Ishikawa (cell line): ENCODE results near the gene INHBE.

Source experiments
- CEBPB ChIP-seq: IDR thresholded peaks from 2 replicates; pipeline ENCODE4 v1.6.1; 2012
- CREB1 ChIP-seq: IDR thresholded peaks from 2 replicates; pipeline ENCODE4 v1.6.1; 2012; ENCODE audit warnings: low read depth
- EGR1 ChIP-seq: IDR thresholded peaks from 2 replicates; pipeline ENCODE4 v1.6.1; 2012
- EP300 ChIP-seq: IDR thresholded peaks from 2 replicates; pipeline ENCODE4 v1.6.1; 2012; ENCODE audit warnings: borderline replicate concordance
- FOXM1 ChIP-seq: IDR thresholded peaks from 2 replicates; pipeline ENCODE4 v1.6.1; 2012; ENCODE audit warnings: low read depth, borderline replicate concordance
- NFIC ChIP-seq: IDR thresholded peaks from 2 replicates; pipeline ENCODE4 v1.6.1; 2012
- RAD21 ChIP-seq: IDR thresholded peaks from 2 replicates; pipeline ENCODE4 v1.6.1; 2012; ENCODE audit warnings: low read depth
- TAF1 ChIP-seq: IDR thresholded peaks from 2 replicates; pipeline ENCODE4 v1.6.1; 2012; ENCODE audit warnings: low read depth, mild to moderate bottlenecking
- TCF12 ChIP-seq: IDR thresholded peaks from 2 replicates; pipeline ENCODE4 v1.6.1; 2012; ENCODE audit warnings: low read depth
- TEAD4 ChIP-seq: IDR thresholded peaks from 2 replicates; pipeline ENCODE4 v1.6.1; 2012
- YY1 ChIP-seq: IDR thresholded peaks from 2 replicates; pipeline ENCODE4 v1.6.1; 2012; ENCODE audit warnings: low read depth
- ZBTB7A ChIP-seq: IDR thresholded peaks from 2 replicates; pipeline ENCODE4 v1.6.1; 2012; ENCODE audit warnings: low read depth
- TF ChIP-seq, protein P1 (sequence below): IDR thresholded peaks from 2 replicates; pipeline ENCODE4 v1.6.1; 2012
- TF ChIP-seq, protein P2 (sequence below): IDR thresholded peaks from 2 replicates; pipeline ENCODE4 v1.6.1; 2012; ENCODE audit warnings: low read depth, mild to moderate bottlenecking
- TF ChIP-seq, protein P3 (sequence below): IDR thresholded peaks from 2 replicates; pipeline ENCODE4 v1.6.1; 2012

INHBE gene

DNA sequence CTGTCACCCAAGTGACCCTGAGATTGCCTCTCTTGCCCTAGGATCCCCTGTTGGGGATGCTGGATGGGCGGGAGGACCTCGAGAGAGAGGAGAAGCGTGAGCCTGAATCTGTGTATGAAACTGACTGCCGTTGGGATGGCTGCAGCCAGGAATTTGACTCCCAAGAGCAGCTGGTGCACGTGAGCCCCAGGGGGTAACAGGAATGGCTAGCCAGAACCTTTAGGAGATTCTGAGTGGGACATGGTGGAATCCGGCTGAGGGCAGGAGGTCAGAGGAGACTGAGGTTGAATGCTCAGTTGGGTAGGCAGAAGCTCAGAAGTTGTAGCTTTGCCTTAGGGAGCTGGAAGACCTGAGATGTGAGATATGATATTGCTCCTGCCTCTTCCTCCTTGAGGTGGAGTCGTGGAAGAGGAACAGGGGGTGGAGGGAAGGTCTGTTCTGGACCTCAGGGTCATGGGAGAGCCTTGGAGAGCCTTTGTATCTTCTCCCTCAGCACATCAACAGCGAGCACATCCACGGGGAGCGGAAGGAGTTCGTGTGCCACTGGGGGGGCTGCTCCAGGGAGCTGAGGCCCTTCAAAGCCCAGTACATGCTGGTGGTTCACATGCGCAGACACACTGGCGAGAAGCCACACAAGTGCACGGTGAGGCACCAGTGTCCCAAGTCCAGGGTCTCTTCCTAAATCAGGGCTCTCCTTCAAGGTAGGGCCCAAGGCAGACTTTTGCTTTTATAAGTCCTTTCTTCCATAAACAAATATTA lies 10.8 kb downstream of the INHBE start:
- TF ChIP-seq YY1, result no peak
- no peak for TF ChIP-seq CREB1
- no peak for TF ChIP-seq TEAD4
- no peak for TF ChIP-seq FOXM1
- no peak for TF ChIP-seq ZBTB7A
- no peak for TF ChIP-seq TAF1
- no peak for TF ChIP-seq EP300
- TF ChIP-seq NFIC, result no peak
- TF ChIP-seq EGR1, result no peak
- TF ChIP-seq, protein P1, sequence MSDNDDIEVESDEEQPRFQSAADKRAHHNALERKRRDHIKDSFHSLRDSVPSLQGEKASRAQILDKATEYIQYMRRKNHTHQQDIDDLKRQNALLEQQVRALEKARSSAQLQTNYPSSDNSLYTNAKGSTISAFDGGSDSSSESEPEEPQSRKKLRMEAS, result no peak
- no peak for TF ChIP-seq RAD21
- TF ChIP-seq, protein P2, sequence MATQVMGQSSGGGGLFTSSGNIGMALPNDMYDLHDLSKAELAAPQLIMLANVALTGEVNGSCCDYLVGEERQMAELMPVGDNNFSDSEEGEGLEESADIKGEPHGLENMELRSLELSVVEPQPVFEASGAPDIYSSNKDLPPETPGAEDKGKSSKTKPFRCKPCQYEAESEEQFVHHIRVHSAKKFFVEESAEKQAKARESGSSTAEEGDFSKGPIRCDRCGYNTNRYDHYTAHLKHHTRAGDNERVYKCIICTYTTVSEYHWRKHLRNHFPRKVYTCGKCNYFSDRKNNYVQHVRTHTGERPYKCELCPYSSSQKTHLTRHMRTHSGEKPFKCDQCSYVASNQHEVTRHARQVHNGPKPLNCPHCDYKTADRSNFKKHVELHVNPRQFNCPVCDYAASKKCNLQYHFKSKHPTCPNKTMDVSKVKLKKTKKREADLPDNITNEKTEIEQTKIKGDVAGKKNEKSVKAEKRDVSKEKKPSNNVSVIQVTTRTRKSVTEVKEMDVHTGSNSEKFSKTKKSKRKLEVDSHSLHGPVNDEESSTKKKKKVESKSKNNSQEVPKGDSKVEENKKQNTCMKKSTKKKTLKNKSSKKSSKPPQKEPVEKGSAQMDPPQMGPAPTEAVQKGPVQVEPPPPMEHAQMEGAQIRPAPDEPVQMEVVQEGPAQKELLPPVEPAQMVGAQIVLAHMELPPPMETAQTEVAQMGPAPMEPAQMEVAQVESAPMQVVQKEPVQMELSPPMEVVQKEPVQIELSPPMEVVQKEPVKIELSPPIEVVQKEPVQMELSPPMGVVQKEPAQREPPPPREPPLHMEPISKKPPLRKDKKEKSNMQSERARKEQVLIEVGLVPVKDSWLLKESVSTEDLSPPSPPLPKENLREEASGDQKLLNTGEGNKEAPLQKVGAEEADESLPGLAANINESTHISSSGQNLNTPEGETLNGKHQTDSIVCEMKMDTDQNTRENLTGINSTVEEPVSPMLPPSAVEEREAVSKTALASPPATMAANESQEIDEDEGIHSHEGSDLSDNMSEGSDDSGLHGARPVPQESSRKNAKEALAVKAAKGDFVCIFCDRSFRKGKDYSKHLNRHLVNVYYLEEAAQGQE, result no peak
- TF ChIP-seq, protein P3, sequence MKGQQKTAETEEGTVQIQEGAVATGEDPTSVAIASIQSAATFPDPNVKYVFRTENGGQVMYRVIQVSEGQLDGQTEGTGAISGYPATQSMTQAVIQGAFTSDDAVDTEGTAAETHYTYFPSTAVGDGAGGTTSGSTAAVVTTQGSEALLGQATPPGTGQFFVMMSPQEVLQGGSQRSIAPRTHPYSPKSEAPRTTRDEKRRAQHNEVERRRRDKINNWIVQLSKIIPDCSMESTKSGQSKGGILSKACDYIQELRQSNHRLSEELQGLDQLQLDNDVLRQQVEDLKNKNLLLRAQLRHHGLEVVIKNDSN, result no peak
- TF ChIP-seq TCF12, result no peak
- no peak for TF ChIP-seq CEBPB

DNA sequence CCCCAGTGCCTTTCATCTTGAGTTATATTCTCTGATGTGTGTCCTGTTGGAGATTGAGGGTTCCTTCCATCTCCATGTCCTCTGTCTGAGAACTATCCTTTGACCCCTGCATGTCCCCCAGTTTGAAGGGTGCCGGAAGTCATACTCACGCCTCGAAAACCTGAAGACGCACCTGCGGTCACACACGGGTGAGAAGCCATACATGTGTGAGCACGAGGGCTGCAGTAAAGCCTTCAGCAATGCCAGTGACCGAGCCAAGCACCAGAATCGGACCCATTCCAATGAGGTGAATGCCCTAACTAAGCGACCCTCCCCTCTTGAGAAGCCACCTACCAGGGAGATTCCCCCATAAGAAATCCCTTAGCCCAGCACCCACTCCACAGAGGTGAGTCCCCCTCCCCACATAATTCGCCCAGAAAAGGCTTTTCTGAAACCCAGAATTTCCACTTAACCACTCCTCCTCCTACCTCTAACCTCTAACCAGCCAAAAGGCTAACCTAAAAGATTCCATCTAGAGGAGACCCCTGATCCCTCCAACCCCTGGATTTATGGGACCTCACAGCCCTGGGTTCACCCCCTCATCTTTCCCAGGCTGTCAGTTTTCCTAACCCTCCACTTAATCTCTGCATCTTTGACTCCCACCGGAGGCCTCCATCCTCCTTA lies 12.2 kb downstream of the INHBE start:
- TF ChIP-seq YY1, result no peak
- TF ChIP-seq EP300, result no peak
- no peak for TF ChIP-seq TCF12
- no peak for TF ChIP-seq CREB1
- TF ChIP-seq TAF1, result no peak
- TF ChIP-seq EGR1, result no peak
- no peak for TF ChIP-seq ZBTB7A
- TF ChIP-seq NFIC, result no peak
- TF ChIP-seq RAD21, result no peak

DNA sequence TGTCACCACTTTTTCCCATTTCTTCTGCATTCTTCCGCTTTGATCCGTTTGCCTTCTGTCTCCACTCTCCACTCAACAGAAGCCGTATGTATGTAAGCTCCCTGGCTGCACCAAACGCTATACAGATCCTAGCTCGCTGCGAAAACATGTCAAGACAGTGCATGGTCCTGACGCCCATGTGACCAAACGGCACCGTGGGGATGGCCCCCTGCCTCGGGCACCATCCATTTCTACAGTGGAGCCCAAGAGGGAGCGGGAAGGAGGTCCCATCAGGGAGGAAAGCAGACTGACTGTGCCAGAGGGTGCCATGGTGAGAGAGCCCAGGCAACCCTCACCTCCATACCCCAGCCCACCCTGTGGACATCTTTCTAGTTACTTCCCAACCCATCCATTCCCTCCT lies 12.8 kb downstream of the INHBE start:
- TF ChIP-seq FOXM1 (no peak), TCF12 (no peak)

DNA sequence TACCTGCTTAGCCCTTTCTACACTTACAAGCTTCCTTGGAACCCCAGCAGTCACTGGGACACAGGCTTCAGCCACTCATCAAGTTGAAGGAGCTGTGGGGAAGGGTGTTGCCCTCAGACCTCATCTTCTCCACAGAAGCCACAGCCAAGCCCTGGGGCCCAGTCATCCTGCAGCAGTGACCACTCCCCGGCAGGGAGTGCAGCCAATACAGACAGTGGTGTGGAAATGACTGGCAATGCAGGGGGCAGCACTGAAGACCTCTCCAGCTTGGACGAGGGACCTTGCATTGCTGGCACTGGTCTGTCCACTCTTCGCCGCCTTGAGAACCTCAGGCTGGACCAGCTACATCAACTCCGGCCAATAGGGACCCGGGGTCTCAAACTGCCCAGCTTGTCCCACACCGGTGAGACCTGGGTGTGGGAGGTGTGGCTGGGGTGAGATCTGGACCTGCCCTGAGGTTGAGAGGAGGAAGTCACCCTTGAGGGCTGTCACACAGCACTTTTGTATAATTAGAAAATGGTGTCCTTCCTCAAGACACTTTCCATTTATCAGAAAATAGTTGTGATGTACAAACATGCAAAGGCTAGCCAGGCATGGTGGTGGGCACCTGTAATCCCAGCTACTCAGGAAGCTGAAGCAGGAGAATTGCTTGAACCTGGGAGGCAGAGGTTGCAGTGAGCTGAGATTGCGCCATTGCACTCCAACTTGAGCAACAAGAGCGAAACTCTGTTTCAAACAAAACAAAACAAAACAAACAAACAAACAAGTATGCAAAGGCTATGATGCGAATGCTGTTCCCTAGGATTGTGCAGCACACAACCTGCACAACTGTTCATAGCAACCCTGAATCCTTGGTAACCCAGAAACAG lies 14.4 kb downstream of the INHBE start:
- no peak for TF ChIP-seq CEBPB
- TF ChIP-seq, protein P1, result no peak
- TF ChIP-seq EP300, result no peak
- no peak for TF ChIP-seq TAF1
- no peak for TF ChIP-seq RAD21
- TF ChIP-seq TCF12, result no peak
- TF ChIP-seq FOXM1, result no peak
- TF ChIP-seq ZBTB7A, result no peak
- no peak for TF ChIP-seq YY1
- TF ChIP-seq TEAD4, result no peak
- TF ChIP-seq, protein P2, result no peak
- no peak for TF ChIP-seq NFIC
- TF ChIP-seq, protein P3, result no peak
- TF ChIP-seq EGR1, result no peak
- TF ChIP-seq CREB1, result no peak

DNA sequence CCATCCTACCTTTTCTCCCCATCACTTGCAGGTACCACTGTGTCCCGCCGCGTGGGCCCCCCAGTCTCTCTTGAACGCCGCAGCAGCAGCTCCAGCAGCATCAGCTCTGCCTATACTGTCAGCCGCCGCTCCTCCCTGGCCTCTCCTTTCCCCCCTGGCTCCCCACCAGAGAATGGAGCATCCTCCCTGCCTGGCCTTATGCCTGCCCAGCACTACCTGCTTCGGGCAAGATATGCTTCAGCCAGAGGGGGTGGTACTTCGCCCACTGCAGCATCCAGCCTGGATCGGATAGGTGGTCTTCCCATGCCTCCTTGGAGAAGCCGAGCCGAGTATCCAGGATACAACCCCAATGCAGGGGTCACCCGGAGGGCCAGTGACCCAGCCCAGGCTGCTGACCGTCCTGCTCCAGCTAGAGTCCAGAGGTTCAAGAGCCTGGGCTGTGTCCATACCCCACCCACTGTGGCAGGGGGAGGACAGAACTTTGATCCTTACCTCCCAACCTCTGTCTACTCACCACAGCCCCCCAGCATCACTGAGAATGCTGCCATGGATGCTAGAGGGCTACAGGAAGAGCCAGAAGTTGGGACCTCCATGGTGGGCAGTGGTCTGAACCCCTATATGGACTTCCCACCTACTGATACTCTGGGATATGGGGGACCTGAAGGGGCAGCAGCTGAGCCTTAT lies 15.3 kb downstream of the INHBE start:
- TF ChIP-seq CREB1, result no peak
